ENCODE measurements around the gene ITGB7.

DNA sequence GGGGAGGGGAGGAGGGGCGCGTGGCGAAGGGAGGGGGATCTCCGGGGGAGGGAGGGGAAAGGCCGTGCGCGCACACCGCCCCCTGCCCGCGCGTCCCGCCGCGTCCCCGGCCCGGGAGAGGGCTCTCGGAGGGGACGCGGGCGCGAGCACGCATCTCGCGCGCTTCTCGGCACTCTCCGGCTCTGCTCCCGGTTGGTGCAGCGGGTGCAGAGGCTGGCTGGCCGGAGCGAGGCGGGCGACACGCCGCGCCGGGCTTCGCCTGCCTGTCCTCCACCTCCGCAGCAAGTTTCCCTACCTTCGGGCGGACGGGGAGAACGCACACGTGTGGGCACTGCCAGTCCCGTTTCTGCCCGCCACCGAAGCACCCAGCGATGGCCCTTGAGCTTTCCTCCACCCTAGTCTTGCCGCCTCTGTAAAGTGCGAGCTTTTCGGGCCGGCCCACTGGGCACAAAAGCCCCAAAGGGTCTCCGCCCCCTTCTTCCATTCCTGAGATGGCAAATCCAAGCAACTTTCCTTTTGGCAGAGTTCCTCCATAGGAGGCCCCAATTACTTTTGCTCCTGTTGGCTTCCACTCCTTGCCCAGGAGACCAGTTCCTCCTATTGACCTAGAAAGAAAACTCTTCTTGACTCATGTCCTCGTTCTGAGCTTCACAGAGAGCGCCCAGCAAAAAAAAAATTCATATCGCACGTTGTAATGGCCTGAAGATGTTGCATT lies 26.0 kb downstream of the ITGB7 start:
- TF ChIP-seq EP300 (IDR thresholded peaks at IDR 0.05) = no peak
- TF ChIP-seq, protein P1, sequence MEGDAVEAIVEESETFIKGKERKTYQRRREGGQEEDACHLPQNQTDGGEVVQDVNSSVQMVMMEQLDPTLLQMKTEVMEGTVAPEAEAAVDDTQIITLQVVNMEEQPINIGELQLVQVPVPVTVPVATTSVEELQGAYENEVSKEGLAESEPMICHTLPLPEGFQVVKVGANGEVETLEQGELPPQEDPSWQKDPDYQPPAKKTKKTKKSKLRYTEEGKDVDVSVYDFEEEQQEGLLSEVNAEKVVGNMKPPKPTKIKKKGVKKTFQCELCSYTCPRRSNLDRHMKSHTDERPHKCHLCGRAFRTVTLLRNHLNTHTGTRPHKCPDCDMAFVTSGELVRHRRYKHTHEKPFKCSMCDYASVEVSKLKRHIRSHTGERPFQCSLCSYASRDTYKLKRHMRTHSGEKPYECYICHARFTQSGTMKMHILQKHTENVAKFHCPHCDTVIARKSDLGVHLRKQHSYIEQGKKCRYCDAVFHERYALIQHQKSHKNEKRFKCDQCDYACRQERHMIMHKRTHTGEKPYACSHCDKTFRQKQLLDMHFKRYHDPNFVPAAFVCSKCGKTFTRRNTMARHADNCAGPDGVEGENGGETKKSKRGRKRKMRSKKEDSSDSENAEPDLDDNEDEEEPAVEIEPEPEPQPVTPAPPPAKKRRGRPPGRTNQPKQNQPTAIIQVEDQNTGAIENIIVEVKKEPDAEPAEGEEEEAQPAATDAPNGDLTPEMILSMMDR (IDR thresholded peaks at IDR 0.05) = no peak

Data from sigmoid colon (tissue), 4 donors.